GM12878 (cell line): ENCODE measurements around the gene NTSR1. TPM values are rescaled to one million over a fixed set of nuclear protein-coding genes. Genes with fewer than 3 reads are reported as not detected.
A peak's percentile ranks its signal among the peaks of the same experiment; 100 is the strongest.

Experiments
- ASH2L ChIP-seq: fragments of 300-600, 200-600 bp; sonication (generic); IDR thresholded peaks from 2 replicates; pipeline ENCODE4 v1.6.1; 2017; ENCODE audit warnings: low read depth, mild to moderate bottlenecking, borderline replicate concordance
- BMI1 ChIP-seq: fragments of 450-650 bp; IDR thresholded peaks from 2 replicates; pipeline ENCODE4 v1.6.1; 2016; ENCODE audit warnings: mild to moderate bottlenecking, moderate library complexity, borderline replicate concordance
- CREM ChIP-seq: IDR thresholded peaks from 2 replicates; pipeline ENCODE4 v1.6.1; 2014; ENCODE audit warnings: antibody characterized with exemption, low read depth
- ESRRA ChIP-seq: IDR thresholded peaks from 2 replicates; pipeline ENCODE4 v1.6.1; 2012; ENCODE audit warnings: mild to moderate bottlenecking, low read length, improper control_type of control experiment
- HCFC1 ChIP-seq: fragments of 150-350 bp; IDR thresholded peaks from 2 replicates; pipeline ENCODE4 v1.6.1; 2014; ENCODE audit warnings: low read length
- HDGF ChIP-seq: fragments of 450-650 bp; IDR thresholded peaks from 2 replicates; pipeline ENCODE4 v1.6.1; 2016; ENCODE audit warnings: antibody characterized with exemption
- IKZF1 ChIP-seq: fragments of 450-650 bp; conservative IDR thresholded peaks from 2 replicates; pipeline ENCODE4 v1.6.1; 2017; ENCODE audit warnings: antibody characterized with exemption, mild to moderate bottlenecking
- JUNB ChIP-seq: IDR thresholded peaks from 2 replicates; pipeline ENCODE4 v1.6.1; 2016; ENCODE audit warnings: antibody characterized with exemption, mild to moderate bottlenecking
- KAT2A ChIP-seq: conservative IDR thresholded peaks from 2 replicates; pipeline ENCODE4 v1.6.1; 2011; ENCODE audit warnings: low read depth, low read length; ENCODE audit not compliant: control insufficient read depth
- KLF5 ChIP-seq: fragments of 450-650 bp; IDR thresholded peaks from 2 replicates; pipeline ENCODE4 v1.6.1; 2014; ENCODE audit warnings: mild to moderate bottlenecking; ENCODE audit not compliant: partially characterized antibody
- NR2C1 ChIP-seq: fragments of 450-650 bp; IDR thresholded peaks from 2 replicates; pipeline ENCODE4 v1.6.1; 2017; ENCODE audit warnings: antibody characterized with exemption, mild to moderate bottlenecking, moderate library complexity
- POLR2A ChIP-seq: IDR thresholded peaks from 2 replicates; pipeline ENCODE4 v1.6.1; 2011; ENCODE audit warnings: low read depth, mild to moderate bottlenecking, low read length
- SUZ12 ChIP-seq: fragments of 200-600 bp; sonication (generic); IDR thresholded peaks from one replicate; pipeline ENCODE4 v1.6.1; 2018; ENCODE audit warnings: antibody characterized with exemption, mild to moderate bottlenecking; ENCODE audit not compliant: unreplicated experiment
- polyA plus RNA-seq, 11 experiments: library from polyadenylated mRNA; depleted of rRNA in 4 of 11; unstranded in 6 of 11; stranded (reverse) in 5 of 11; fragments of >200 nt; fragmentation: Nextera tagmentation in 4 of 11; fragmentation: Illumina TruSeq in 1 of 11; extraction: Ambion mirVana in 4 of 11; extraction: Trizol in 1 of 11; gene quantifications; 1 replicate in 1 of 11; 2 replicates in 10 of 11; pipeline versions ENCODE4 v1.2.1 to v1.2.3, GENCODE V29; 2011 to 2016; ENCODE audit warnings: inconsistent platforms in 2 of 11, missing spikeins in 2 of 11, low read depth in 1 of 11
- total RNA-seq, 4 experiments: library from RNA; depleted of rRNA in 3 of 4; stranded (reverse); fragments of >200 nt in 3 of 4; fragmentation: Illumina TruSeq in 1 of 4; extraction: Trizol in 1 of 4; gene quantifications; 2 replicates each; pipeline versions ENCODE4 v1.2.1 to v1.2.3, GENCODE V29; 2013 to 2021
- TF ChIP-seq, protein P1 (sequence below): IDR thresholded peaks from 2 replicates; pipeline ENCODE4 v1.6.1; 2011; ENCODE audit warnings: borderline replicate concordance, low read depth, mild to moderate bottlenecking, moderate library complexity, low read length; ENCODE audit not compliant: insufficient read depth, poor library complexity, severe bottlenecking
- TF ChIP-seq, protein P2 (sequence below): fragments of 450-650 bp; IDR thresholded peaks from 2 replicates; pipeline ENCODE4 v1.6.1; 2017; ENCODE audit warnings: mild to moderate bottlenecking, low read depth, inconsistent platforms; ENCODE audit not compliant: poor library complexity, severe bottlenecking
- TF ChIP-seq, protein P3 (sequence below): IDR thresholded peaks from 2 replicates; pipeline ENCODE4 v1.6.1; 2011; ENCODE audit warnings: low read depth, mild to moderate bottlenecking, low read length, moderate library complexity, borderline replicate concordance; ENCODE audit errors: extremely low read depth
- TF ChIP-seq, protein P4 (sequence below): fragments of 150-350 bp; IDR thresholded peaks from 2 replicates; pipeline ENCODE4 v1.6.1; 2014; ENCODE audit warnings: mild to moderate bottlenecking, low read depth, low read length
- TF ChIP-seq, protein P5 (sequence below): IDR thresholded peaks from 2 replicates; pipeline ENCODE4 v1.6.1; 2012; ENCODE audit warnings: mild to moderate bottlenecking, low read depth, low read length
- TF ChIP-seq, protein P6 (sequence below): fragments of 450-650 bp; conservative IDR thresholded peaks from 2 replicates; pipeline ENCODE4 v1.6.1; 2017; ENCODE audit warnings: mild to moderate bottlenecking, moderate library complexity

The NTSR1 gene
- total and polyA plus RNA-seq, 10 of the 15 experiments (the other 5 are each of a cell fraction or from before 2014, with no cell fraction given), result not detected

DNA sequence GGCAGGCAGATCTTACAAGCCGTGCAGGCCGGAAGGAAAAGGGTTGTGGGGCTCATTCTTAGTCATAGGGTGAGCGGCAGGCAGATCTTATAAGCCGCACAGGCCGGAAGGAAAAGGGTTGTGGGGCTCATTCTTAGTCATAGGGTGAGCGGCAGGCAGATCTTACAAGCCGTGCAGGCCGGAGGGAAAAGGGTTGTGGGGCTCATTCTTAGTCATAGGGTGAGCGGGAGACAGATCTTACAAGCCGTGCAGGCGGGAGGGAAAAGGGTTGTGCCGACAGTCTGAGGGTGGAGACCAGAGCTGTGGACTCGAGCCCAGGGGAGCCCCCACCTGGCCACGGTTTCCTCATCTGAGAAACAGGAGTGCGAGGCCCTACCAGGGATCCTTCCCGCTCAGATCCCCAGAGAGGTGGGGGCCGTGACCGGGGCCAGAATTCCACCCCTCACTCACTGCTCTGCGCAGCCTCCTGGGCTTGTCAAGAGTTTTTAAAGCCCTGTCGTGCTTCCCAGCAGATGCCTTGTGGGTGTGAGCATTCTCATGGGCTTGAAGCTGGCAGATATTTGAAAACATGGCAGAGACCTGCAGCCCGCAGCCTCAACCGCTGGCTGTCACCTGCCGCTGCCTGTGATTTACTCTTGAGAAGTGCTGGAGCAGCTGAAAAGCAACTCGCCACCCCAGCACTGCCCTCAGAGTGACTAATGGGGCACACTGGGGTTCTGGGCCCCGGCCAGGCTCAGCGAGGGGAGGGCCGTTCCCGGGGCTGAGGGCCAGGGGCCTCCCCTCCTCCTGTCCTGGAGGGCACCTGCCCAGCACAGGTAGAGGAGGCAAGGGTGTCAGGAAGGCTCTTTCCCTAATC is 31.9 kb downstream of the NTSR1 start (continued):
- no peak for TF ChIP-seq KAT2A
- no peak for TF ChIP-seq SUZ12
- TF ChIP-seq, protein P1, sequence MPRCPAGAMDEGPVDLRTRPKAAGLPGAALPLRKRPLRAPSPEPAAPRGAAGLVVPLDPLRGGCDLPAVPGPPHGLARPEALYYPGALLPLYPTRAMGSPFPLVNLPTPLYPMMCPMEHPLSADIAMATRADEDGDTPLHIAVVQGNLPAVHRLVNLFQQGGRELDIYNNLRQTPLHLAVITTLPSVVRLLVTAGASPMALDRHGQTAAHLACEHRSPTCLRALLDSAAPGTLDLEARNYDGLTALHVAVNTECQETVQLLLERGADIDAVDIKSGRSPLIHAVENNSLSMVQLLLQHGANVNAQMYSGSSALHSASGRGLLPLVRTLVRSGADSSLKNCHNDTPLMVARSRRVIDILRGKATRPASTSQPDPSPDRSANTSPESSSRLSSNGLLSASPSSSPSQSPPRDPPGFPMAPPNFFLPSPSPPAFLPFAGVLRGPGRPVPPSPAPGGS, result peak; percentile 26
- no peak for TF ChIP-seq BMI1
- TF ChIP-seq KLF5, result no peak
- no peak for TF ChIP-seq ASH2L
- TF ChIP-seq POLR2A, result no peak
- TF ChIP-seq JUNB, result peak; percentile 99
- TF ChIP-seq, protein P2, sequence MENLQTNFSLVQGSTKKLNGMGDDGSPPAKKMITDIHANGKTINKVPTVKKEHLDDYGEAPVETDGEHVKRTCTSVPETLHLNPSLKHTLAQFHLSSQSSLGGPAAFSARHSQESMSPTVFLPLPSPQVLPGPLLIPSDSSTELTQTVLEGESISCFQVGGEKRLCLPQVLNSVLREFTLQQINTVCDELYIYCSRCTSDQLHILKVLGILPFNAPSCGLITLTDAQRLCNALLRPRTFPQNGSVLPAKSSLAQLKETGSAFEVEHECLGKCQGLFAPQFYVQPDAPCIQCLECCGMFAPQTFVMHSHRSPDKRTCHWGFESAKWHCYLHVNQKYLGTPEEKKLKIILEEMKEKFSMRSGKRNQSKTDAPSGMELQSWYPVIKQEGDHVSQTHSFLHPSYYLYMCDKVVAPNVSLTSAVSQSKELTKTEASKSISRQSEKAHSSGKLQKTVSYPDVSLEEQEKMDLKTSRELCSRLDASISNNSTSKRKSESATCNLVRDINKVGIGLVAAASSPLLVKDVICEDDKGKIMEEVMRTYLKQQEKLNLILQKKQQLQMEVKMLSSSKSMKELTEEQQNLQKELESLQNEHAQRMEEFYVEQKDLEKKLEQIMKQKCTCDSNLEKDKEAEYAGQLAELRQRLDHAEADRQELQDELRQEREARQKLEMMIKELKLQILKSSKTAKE, result no peak
- TF ChIP-seq, protein P3, sequence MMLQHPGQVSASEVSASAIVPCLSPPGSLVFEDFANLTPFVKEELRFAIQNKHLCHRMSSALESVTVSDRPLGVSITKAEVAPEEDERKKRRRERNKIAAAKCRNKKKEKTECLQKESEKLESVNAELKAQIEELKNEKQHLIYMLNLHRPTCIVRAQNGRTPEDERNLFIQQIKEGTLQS, result no peak
- peak; percentile 74; the same call in 1 of the 2 replicates for TF ChIP-seq CREM
- TF ChIP-seq, protein P4, sequence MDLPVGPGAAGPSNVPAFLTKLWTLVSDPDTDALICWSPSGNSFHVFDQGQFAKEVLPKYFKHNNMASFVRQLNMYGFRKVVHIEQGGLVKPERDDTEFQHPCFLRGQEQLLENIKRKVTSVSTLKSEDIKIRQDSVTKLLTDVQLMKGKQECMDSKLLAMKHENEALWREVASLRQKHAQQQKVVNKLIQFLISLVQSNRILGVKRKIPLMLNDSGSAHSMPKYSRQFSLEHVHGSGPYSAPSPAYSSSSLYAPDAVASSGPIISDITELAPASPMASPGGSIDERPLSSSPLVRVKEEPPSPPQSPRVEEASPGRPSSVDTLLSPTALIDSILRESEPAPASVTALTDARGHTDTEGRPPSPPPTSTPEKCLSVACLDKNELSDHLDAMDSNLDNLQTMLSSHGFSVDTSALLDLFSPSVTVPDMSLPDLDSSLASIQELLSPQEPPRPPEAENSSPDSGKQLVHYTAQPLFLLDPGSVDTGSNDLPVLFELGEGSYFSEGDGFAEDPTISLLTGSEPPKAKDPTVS, result no peak
- TF ChIP-seq HCFC1, result no peak
- no peak for TF ChIP-seq ESRRA
- no peak for TF ChIP-seq HDGF
- TF ChIP-seq, protein P5, sequence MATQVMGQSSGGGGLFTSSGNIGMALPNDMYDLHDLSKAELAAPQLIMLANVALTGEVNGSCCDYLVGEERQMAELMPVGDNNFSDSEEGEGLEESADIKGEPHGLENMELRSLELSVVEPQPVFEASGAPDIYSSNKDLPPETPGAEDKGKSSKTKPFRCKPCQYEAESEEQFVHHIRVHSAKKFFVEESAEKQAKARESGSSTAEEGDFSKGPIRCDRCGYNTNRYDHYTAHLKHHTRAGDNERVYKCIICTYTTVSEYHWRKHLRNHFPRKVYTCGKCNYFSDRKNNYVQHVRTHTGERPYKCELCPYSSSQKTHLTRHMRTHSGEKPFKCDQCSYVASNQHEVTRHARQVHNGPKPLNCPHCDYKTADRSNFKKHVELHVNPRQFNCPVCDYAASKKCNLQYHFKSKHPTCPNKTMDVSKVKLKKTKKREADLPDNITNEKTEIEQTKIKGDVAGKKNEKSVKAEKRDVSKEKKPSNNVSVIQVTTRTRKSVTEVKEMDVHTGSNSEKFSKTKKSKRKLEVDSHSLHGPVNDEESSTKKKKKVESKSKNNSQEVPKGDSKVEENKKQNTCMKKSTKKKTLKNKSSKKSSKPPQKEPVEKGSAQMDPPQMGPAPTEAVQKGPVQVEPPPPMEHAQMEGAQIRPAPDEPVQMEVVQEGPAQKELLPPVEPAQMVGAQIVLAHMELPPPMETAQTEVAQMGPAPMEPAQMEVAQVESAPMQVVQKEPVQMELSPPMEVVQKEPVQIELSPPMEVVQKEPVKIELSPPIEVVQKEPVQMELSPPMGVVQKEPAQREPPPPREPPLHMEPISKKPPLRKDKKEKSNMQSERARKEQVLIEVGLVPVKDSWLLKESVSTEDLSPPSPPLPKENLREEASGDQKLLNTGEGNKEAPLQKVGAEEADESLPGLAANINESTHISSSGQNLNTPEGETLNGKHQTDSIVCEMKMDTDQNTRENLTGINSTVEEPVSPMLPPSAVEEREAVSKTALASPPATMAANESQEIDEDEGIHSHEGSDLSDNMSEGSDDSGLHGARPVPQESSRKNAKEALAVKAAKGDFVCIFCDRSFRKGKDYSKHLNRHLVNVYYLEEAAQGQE, result no peak
- TF ChIP-seq IKZF1, result peak; percentile 66
- TF ChIP-seq NR2C1, result no peak
- TF ChIP-seq, protein P6, sequence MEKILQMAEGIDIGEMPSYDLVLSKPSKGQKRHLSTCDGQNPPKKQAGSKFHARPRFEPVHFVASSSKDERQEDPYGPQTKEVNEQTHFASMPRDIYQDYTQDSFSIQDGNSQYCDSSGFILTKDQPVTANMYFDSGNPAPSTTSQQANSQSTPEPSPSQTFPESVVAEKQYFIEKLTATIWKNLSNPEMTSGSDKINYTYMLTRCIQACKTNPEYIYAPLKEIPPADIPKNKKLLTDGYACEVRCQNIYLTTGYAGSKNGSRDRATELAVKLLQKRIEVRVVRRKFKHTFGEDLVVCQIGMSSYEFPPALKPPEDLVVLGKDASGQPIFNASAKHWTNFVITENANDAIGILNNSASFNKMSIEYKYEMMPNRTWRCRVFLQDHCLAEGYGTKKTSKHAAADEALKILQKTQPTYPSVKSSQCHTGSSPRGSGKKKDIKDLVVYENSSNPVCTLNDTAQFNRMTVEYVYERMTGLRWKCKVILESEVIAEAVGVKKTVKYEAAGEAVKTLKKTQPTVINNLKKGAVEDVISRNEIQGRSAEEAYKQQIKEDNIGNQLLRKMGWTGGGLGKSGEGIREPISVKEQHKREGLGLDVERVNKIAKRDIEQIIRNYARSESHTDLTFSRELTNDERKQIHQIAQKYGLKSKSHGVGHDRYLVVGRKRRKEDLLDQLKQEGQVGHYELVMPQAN, result no peak
